A673 (cell line): ENCODE data around the gene SLC2A3. TPM values are rescaled to one million over a fixed set of nuclear protein-coding genes. Genes with fewer than 3 reads are reported as not detected.
"Not testable (repeated sequence)": the region's sequence is repeated elsewhere in the genome, so short reads cannot be mapped to it uniquely, and the experiment has no call there.

Source experiments
- BruUV-seq: library from RNA; stranded (reverse); fragments of 400-500 nt; replicated peaks from 2 replicates; lab custom pipeline; 2021; lab: Mats Ljungman, UMichigan
- CTCF ChIA-PET: fragments of 300-600 bp; sonication (Branson Sonifier 250); formaldehyde crosslinking; loops from one replicate; lab custom pipeline; 2022; ENCODE audit warnings: antibody characterized with exemption; lab: Charles Lee
- POLR2A ChIA-PET: fragments of 300-600 bp; sonication (Branson Sonifier 250); formaldehyde crosslinking; loops from one replicate; lab custom pipeline; 2022; ENCODE audit warnings: antibody characterized with exemption; ENCODE audit not compliant: low non-redundant PET; lab: Charles Lee
- DNase-seq: peaks from one replicate; pipeline ENCODE4 v3.0.0-alpha.2; 2015; ENCODE audit warnings: low spot score
- H3K27ac ChIP-seq: fragments of 200-600 bp; sonication (generic); 2 replicates; pipeline ENCODE4 v1.5.1; 2016; ENCODE audit warnings: mixed run types, low read depth, mild to moderate bottlenecking, mixed read lengths, antibody characterized with exemption, low read length; ENCODE audit not compliant: poor library complexity, severe bottlenecking
- H3K27me3 ChIP-seq: fragments of 200-600 bp; sonication (generic); replicated peaks from 2 replicates; pipeline ENCODE4 v1.6.1; 2017; ENCODE audit warnings: mixed run types, low read depth, mild to moderate bottlenecking, mixed read lengths, antibody characterized with exemption, low read length; ENCODE audit not compliant: insufficient read depth, poor library complexity
- H3K36me3 ChIP-seq: fragments of 200-600 bp; sonication (generic); 2 replicates; pipeline ENCODE4 v1.6.1; 2016; ENCODE audit warnings: mixed run types, mild to moderate bottlenecking, mixed read lengths, antibody characterized with exemption, low read length; ENCODE audit not compliant: insufficient read depth, poor library complexity, severe bottlenecking
- H3K4me1 ChIP-seq: fragments of 200-600 bp; sonication (generic); 2 replicates; pipeline ENCODE4 v1.6.1; 2017; ENCODE audit warnings: mixed run types, mild to moderate bottlenecking, mixed read lengths, antibody characterized with exemption, low read length; ENCODE audit not compliant: insufficient read depth, poor library complexity, severe bottlenecking
- H3K4me3 ChIP-seq: fragments of 200-600 bp; sonication (generic); 2 replicates; pipeline ENCODE4 v1.5.1; 2016; ENCODE audit warnings: low read depth, mixed run types, mild to moderate bottlenecking, mixed read lengths, low read length; ENCODE audit not compliant: poor library complexity, severe bottlenecking
- H3K9me3 ChIP-seq: fragments of 200-600 bp; sonication (generic); 2 replicates; pipeline ENCODE4 v1.6.1; 2016; ENCODE audit warnings: mixed run types, low read depth, mild to moderate bottlenecking, mixed read lengths, antibody characterized with exemption, low read length; ENCODE audit not compliant: poor library complexity, severe bottlenecking
- EZH2 ChIP-seq: fragments of 200-600 bp; sonication (generic); IDR thresholded peaks from 2 replicates; pipeline ENCODE4 v1.6.1; 2017; ENCODE audit warnings: borderline replicate concordance, low read depth, mild to moderate bottlenecking, mixed read lengths, antibody characterized with exemption, low read length; ENCODE audit not compliant: poor library complexity, severe bottlenecking
- intact Hi-C: fragments of 100-400 bp; cut with micrococcal nuclease; formaldehyde crosslinking; loops from one replicate; pipeline ENCODE4 v1.10.0; 2022; ENCODE audit not compliant: unreplicated experiment
- total RNA-seq: library from RNA; stranded (reverse); gene quantifications from 2 replicates; pipeline ENCODE4 v1.2.3, GENCODE V29; 2021
- TF ChIP-seq, protein P1 (sequence below): fragments of 300-800, 200-600 bp; sonication (generic); conservative IDR thresholded peaks from 2 replicates; pipeline ENCODE4 v1.5.1; 2017; ENCODE audit warnings: low read depth, mild to moderate bottlenecking, antibody characterized with exemption, low read length, moderate library complexity, mixed read lengths

The SLC2A3 gene
- total RNA-seq, 1 experiment from 2014 or later, result 30.2 TPM

DNA sequence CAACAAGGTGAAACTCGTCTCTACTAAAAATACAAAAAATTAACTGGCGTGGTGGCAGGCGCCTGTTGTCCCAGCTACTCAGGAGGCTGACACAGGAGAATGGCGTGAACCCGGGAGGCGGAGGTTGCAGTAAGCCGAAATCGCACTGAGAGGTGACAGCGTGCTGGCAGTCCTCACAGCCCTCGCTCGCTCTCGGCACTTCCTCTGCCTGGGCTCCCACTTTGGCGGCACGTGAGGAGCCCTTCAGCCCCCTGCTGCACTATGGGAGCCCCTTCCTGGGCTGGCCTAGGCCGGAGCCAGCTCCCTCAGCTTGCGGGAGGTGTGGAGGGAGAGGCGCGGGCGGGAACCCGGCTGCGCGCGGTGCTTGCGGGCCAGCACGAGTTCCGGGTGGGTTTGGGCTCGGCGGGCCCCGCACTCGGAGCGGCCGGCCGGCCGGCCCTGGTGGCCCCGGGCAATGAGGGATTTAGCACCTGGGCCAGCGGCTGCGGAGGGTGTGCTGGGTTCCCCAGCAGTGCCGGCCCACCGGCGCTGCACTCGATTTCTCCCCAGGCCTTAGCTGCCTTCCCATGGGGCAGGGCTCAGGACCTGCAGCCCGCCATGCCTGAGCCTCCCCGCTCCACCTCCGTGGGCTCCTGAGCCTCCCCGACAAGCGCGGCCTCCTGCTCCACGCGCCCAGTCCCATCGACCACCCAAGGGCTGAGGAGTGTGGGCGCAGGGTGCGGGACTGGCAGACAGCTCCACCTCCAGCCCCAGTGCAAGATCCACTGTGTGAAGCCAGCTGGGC lies 54.8 kb downstream of the SLC2A3 start:
- H3K27me3 ChIP-seq, intact Hi-C loops, CTCF ChIA-PET, H3K36me3 ChIP-seq, DNase-seq, H3K4me3 ChIP-seq, H3K4me1 ChIP-seq, BruUV-seq, H3K9me3 ChIP-seq, H3K27ac ChIP-seq: not testable (repeated sequence)
- POLR2A ChIA-PET, result interaction anchor here (0.6 kb wide), 1 partner anchor 11 kb away, joined by 7 read pairs; no protein-coding TSS in a partner anchor

DNA sequence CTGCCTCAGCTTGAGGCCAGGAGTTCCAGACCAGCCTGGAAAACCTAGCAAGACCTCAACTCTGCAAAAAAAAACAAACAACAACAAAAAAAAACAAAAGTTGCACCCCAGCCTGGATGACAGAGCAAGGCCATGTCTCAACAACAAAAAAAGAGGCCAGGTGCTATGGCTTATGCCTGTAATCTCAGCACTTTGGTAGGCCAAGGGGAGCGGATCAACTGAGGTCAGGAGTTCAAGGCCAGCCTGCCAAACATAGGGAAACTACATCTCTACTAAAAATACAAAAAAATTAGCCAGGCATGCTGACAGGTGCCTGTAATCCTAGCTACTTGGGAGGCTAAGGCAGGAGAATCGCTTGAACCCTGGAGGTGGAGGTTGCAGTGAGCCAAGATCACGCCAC lies 56.7 kb downstream of the SLC2A3 start:
- POLR2A ChIA-PET, result no interaction called here
- no peak for TF ChIP-seq EZH2
- TF ChIP-seq, protein P1, sequence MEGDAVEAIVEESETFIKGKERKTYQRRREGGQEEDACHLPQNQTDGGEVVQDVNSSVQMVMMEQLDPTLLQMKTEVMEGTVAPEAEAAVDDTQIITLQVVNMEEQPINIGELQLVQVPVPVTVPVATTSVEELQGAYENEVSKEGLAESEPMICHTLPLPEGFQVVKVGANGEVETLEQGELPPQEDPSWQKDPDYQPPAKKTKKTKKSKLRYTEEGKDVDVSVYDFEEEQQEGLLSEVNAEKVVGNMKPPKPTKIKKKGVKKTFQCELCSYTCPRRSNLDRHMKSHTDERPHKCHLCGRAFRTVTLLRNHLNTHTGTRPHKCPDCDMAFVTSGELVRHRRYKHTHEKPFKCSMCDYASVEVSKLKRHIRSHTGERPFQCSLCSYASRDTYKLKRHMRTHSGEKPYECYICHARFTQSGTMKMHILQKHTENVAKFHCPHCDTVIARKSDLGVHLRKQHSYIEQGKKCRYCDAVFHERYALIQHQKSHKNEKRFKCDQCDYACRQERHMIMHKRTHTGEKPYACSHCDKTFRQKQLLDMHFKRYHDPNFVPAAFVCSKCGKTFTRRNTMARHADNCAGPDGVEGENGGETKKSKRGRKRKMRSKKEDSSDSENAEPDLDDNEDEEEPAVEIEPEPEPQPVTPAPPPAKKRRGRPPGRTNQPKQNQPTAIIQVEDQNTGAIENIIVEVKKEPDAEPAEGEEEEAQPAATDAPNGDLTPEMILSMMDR, result no peak
- intact Hi-C loops, result no loop called here
- H3K4me3 ChIP-seq, result no peak overlapping the region
- CTCF ChIA-PET, result no interaction called here
- BruUV-seq, result no TSS peak
- no peaks in the 10 kb centered on the region for H3K9me3 ChIP-seq
- H3K27ac ChIP-seq, result no peak overlapping the region
- H3K27me3 ChIP-seq, result no peaks in the 10 kb centered on the region
- DNase-seq, result no peak
- H3K36me3 ChIP-seq, result no peaks in the 10 kb centered on the region
- no peaks in the 10 kb centered on the region for H3K4me1 ChIP-seq

DNA sequence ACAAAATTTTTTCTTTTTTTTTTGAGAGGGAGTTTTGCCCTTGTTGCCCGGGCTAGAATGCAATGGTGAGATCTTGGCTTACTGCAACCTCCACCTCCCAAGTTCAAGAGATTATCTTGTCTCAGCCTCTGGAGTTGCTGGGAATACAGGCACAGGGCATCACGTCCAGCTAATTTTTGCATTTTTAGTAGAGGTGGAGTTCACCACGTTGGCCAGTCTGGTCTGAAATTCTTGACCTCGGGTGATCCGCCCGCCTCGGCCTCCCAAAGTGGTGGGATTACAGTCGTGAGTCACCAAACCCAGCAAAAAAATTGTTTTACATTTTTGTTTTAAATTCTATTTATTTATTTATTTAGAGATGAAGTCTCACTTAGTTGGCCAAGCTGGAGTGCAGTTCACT lies 58.6 kb downstream of the SLC2A3 start:
- intact Hi-C loops, result no loop called here
- no TSS peak for BruUV-seq
- TF ChIP-seq, protein P1, result no peak
- H3K4me3 ChIP-seq, result no peak overlapping the region
- H3K27ac ChIP-seq, result no peak overlapping the region
- no peaks in the 10 kb centered on the region for H3K36me3 ChIP-seq
- H3K9me3 ChIP-seq, result no peaks in the 10 kb centered on the region
- ChIA-PET CTCF (no interaction called here), POLR2A (no interaction called here)
- H3K27me3 ChIP-seq, result no peaks in the 10 kb centered on the region
- no peak for DNase-seq
- no peaks in the 10 kb centered on the region for H3K4me1 ChIP-seq
